Endothelial cell of umbilical vein (primary cell): Measurements from ENCODE around the gene KIF19.

Experiments
- EZH2 ChIP-seq: IDR thresholded peaks from 2 replicates; pipeline ENCODE4 v1.6.1; 2012; ENCODE audit warnings: borderline replicate concordance, low read depth, mild to moderate bottlenecking, moderate library complexity, low read length, inconsistent platforms; ENCODE audit not compliant: severe bottlenecking
- GATA2 ChIP-seq: IDR thresholded peaks from 2 replicates; pipeline ENCODE4 v1.7.0; 2011; ENCODE audit warnings: low read depth, mild to moderate bottlenecking, moderate library complexity, mixed read lengths, low read length; ENCODE audit not compliant: insufficient read length, insufficient read depth
- JUN ChIP-seq: IDR thresholded peaks from 2 replicates; pipeline ENCODE4 v1.6.1; 2011; ENCODE audit warnings: borderline replicate concordance, low read depth; ENCODE audit not compliant: insufficient read length, insufficient read depth
- POLR2A ChIP-seq: IDR thresholded peaks from 2 replicates; pipeline ENCODE4 v1.6.1; 2012; ENCODE audit warnings: low read depth, mild to moderate bottlenecking, control low read depth, low read length
- POLR2AphosphoS5 ChIP-seq: IDR thresholded peaks from 2 replicates; pipeline ENCODE4 v1.6.1; 2012; ENCODE audit warnings: low read depth, mild to moderate bottlenecking, control low read depth, low read length, moderate library complexity; ENCODE audit not compliant: insufficient read depth
- TF ChIP-seq, protein P1 (sequence below), 2 donors: IDR thresholded peaks; 1 replicate in 1 of 2; 2 replicates in 1 of 2; pipeline ENCODE4 v1.5.1; 2011; ENCODE audit warnings: low read length in 2 of 2, mild to moderate bottlenecking in 2 of 2, moderate library complexity in 2 of 2, control low read depth in 1 of 2, inconsistent platforms in 1 of 2, low read depth in 1 of 2; ENCODE audit not compliant: insufficient read depth in 1 of 2; ENCODE audit errors: extremely low read depth in 1 of 2

- TF ChIP-seq, protein P1, sequence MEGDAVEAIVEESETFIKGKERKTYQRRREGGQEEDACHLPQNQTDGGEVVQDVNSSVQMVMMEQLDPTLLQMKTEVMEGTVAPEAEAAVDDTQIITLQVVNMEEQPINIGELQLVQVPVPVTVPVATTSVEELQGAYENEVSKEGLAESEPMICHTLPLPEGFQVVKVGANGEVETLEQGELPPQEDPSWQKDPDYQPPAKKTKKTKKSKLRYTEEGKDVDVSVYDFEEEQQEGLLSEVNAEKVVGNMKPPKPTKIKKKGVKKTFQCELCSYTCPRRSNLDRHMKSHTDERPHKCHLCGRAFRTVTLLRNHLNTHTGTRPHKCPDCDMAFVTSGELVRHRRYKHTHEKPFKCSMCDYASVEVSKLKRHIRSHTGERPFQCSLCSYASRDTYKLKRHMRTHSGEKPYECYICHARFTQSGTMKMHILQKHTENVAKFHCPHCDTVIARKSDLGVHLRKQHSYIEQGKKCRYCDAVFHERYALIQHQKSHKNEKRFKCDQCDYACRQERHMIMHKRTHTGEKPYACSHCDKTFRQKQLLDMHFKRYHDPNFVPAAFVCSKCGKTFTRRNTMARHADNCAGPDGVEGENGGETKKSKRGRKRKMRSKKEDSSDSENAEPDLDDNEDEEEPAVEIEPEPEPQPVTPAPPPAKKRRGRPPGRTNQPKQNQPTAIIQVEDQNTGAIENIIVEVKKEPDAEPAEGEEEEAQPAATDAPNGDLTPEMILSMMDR (IDR thresholded peaks at IDR 0.05; ENCODE audit: extremely low read depth in 1 of 2, insufficient read depth in 1 of 2, low read depth in 1 of 2, low read length in 2 of 2), result no peak
- no peak for TF ChIP-seq GATA2
- no peak for TF ChIP-seq POLR2A
- no peak for TF ChIP-seq JUN
- no peak for TF ChIP-seq POLR2AphosphoS5
- no peak for TF ChIP-seq EZH2
Observed at GRCh38 chr17:74389084-74389753, 63.2 kb downstream of the KIF19 start.
